ENCODE measurements around the gene NTN5.

NTN5 gene

DNA sequence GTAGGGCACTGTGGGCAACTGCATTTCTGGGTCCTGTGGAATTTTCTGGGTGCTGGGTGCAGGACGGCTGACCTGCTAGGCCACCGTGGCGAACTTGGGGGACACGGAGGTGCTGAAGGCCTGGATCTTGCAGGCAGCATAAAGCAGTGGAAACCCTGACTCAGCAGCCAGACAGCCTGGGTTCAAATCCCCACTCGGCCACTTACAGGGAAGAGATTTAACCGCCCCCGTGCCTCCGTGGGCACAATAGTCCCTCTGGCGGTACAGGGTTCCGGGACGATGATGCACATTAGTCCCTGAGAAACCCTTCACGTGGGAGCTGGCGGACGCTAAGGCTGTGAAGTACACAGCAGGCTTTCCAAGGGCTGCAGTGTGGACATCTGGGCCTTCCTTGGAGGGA lies 60.9 kb downstream of the NTN5 start:
- DNase-seq, result no peak

Measured in NCI-H187 (cell line).